ENCODE results near the gene GAS2L1. TPM values are rescaled to one million over a fixed set of nuclear protein-coding genes. Genes with fewer than 3 reads are reported as not detected.

GAS2L1 gene
- 24.5 and 26.6 TPM in 2 replicates for total RNA-seq

DNA sequence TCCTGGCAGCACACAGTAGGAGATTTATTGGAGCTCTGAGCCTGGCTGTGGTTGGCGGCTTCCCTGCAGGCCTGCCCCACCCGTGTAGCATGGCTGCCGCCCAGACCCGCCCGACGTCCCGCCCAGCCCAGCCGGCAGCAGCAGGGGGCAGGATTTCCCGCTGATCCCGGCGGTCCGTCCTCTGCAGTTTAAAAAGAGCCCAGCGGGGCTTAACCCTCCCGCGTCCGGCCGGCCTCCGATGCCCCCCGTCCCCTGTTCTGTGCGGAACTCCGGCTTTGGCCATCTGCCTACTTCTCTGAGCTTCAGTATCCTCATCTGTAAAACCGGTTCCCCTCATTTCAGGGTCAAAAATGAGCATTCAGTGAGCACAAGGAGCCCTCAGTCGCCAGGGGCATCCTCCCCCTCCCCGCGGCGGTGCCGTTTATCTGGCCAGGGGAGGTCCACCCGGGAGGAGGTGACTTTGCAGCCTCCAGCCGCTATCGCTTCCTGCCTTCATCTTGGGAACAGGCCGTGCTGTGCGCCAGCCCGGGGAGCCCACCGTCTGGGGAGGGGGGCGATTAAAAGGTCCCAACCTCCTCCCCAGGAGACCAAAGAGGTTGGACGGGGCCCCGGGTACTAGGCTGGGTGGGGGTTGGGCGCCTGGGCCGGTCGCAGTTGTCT, at the start of gene GAS2L1:
TSS of gene GAS2L1 (plus strand) at position 476 of the 660 bp plus-strand sequence. CDS start 1,456 bp downstream, outside the sequence.

GRCh38 chr22:29267858-29268510, 38.5 kb upstream of the GAS2L1 start, which contains the start of the genes EWSR1 and RHBDD3:
TSS of gene EWSR1 (plus strand) at chr22:29268268. CDS start at chr22:29268337, 69 bp downstream.
TSS of gene RHBDD3 (minus strand) at chr22:29267981. CDS start at chr22:29265626, 2,355 bp downstream.

DNA sequence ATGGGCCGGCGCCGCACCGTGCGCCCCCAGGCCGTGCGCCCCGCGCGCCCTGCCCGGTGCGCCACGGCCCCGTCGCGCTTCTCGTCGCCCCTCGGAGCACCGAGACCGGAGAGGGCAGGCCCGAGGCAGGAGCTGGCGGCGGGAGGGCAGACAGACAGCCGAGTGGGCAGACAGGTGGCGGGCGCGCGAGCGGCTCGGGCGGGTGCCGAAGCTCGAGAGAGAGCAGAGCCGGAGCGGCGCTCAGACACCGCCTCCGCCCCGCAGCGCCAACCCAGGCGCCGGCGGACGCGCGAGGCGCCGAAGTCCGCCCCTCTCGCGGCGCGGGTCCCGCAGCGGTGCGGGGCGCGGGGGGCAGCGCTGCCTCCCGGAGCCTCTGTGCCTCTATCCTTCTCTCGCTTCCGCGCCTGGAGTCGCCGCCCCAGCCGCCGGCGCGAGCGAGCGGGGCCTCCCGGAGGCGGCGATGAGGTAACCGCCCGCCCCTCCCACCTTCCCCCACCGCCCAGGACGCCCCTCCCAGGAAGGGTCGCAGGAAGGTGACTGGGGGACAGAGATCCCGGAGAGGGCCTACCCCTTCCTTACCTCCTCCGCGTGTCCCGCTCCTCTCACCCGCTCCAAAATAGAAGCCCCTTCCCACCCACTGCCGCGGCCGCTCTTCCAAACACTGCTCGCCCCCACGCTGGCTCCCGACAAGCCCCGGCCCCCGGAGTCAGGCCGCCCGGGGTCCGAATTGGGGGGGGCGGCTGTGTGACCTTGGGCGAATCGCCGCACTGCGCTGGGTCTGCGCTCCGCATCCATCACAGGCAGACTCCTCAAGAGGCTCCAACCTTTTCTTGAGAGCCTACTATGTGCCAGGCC, 9.1 kb downstream of the GAS2L1 start, which contains the start of gene RASL10A:
TSS of gene RASL10A (minus strand) at position 412 of the 855 bp plus-strand sequence. CDS start 451 bp downstream, outside the sequence.

Other genes starting within 250 kb of the GAS2L1 start
- not detected in 2 replicates for gene C22orf31, start 244.8 kb upstream of the GAS2L1 start, total RNA-seq
- gene KREMEN1, start 233.6 kb upstream of the GAS2L1 start, total RNA-seq, result 5.4 and 6.2 TPM in 2 replicates
- gene EMID1, start 100.8 kb upstream of the GAS2L1 start, total RNA-seq, result 0.30 TPM in 1 of 2 replicates, not detected in the other
- 19.8 and 25.7 TPM in 2 replicates for gene RHBDD3, start 38.7 kb upstream of the GAS2L1 start, total RNA-seq
- gene EWSR1, start 38.4 kb upstream of the GAS2L1 start, total RNA-seq, result 216 and 235 TPM in 2 replicates
- gene RASL10A, start 9.0 kb downstream of the GAS2L1 start, total RNA-seq, result under 0.01 TPM in 1 of 2 replicates, not detected in the other
- 61.0 and 61.8 TPM in 2 replicates for gene AP1B1, start 81.9 kb downstream of the GAS2L1 start, total RNA-seq
- not detected in 2 replicates for gene RFPL1, start 131.9 kb downstream of the GAS2L1 start, total RNA-seq
- gene NEFH, start 173.6 kb downstream of the GAS2L1 start, total RNA-seq, result 2.1 and 2.5 TPM in 2 replicates
- gene THOC5, start 247.1 kb downstream of the GAS2L1 start, total RNA-seq, result 41.0 and 41.9 TPM in 2 replicates